ENCODE measurements around the gene PKNOX2.

Gene PKNOX2

DNA sequence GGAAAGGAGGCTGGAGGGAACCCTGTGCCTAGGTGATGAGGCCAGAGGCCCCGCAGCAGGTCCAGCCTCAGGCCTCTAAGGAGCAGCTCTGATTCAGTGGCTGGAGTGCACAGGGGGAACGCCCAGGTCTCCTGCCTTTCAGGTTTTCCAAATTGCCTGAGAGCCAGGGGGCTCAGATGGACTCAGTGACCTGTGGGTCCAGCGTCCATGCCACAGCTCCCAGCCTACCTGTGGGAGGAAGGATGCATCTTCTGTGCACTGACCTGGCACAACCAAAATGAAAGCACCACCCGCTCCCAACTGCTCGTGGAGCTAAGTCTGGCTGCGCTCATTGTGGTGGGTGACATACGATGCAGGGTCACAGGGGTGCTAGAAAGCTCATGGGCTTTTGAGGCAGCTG is 248.7 kb downstream of the PKNOX2 start:
- DNase-seq (ENCODE audit: low spot score): no peak

DNA sequence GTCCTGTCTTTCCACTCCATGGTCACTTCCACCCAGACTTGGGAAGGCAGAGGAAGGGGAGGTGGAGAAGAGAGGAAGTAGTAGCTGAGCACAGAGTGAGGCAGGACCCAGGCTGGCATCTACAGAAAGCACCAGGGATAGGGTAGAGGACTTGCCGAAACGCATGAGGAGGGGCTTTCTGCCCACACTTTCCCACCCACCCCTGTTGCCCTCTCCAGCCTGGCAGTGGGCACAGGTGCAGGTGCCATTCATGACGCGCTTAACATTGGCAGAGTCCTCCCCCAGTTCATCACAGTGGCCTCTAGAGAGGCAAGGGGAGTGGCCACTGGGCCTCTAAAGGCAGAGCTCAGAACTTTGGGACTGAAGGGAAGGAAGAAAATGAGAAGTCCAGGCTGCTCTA is 249.6 kb downstream of the PKNOX2 start:
- DNase-seq (ENCODE audit: low spot score): no peak

DNA sequence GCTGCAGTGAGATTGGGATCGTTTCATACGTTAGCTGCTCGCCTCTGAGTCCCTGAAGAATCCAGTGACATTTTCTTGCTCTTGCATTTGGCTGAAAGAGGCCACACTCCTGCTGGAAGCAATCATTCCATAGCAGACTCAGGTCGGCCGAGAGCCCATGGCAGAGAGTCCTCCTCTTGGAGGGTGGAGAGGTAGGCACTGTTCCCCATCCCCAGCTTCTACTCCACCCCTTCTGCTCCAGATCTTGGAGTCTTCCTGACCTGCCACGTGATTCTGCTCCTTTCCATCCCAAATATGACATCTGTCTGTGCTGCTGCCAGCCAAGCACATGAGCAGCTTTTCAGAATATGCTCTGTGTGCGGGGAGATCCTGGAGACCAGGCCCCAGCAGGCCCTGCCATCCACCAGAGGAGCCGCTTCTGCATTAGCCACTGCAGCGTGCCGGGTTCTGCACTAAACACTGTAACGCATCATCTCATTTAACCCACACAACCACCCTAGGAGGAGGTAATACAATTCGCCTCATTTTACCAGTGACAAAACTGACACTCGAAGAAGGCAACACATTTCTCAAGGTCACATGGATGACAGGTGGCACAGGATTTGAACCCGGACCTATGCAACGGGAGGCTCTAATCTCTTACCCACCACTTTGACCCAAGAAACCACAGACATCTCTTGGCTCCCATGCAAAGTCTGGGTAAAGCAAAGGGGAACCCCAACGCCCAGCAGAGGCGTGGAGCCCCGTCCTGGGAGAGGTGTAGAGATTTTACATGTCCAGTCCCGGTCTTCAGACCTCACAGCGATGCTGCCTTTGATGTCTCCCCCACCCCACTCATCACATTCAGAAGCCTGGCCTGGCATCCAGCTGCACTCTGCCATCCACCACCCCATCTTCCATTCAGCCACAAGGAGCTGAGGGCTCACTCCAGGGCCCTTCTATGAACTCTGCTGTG is 252.7 kb downstream of the PKNOX2 start:
- DNase-seq (ENCODE audit: low spot score): no peak

DNA sequence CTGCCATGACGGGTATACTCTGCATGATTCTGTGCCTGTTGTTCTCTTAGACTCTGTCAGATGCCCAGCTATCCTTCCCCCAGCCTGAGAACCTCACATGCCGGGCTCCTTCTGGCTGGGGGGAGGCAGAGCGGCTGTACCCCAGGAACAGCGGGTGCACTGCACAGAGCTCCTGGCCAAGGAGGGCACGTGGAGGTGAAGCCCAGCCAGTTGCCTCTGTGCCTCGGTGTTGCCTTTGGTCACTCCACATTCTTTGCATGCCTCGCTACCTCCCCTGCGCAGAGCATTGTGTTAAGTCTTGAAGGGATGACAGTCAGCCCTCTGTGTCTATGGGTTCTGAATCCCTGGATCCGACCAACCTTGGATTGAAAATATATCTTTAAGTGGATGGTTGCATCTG is 253.8 kb downstream of the PKNOX2 start:
- DNase-seq (ENCODE audit: low spot score): no peak

DNA sequence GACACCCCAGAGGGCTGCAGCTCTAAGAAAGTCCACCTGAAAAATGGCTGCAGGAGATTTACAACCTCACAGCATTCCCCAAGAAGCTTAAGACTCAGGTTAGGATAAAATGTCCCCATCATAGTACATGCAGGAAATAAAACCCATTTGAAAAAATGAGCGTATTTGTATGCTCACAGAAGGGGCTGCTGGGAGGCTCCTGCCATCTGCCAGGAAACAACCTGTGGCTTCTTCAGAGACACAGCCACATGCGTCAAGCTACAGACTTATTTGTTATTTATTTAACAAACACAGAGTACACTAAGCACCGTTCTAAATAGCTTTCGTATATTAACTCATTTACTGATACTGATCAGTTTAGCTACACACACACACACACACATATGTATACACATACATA is 258.1 kb downstream of the PKNOX2 start:
- DNase-seq (ENCODE audit: low spot score): no peak

DNA sequence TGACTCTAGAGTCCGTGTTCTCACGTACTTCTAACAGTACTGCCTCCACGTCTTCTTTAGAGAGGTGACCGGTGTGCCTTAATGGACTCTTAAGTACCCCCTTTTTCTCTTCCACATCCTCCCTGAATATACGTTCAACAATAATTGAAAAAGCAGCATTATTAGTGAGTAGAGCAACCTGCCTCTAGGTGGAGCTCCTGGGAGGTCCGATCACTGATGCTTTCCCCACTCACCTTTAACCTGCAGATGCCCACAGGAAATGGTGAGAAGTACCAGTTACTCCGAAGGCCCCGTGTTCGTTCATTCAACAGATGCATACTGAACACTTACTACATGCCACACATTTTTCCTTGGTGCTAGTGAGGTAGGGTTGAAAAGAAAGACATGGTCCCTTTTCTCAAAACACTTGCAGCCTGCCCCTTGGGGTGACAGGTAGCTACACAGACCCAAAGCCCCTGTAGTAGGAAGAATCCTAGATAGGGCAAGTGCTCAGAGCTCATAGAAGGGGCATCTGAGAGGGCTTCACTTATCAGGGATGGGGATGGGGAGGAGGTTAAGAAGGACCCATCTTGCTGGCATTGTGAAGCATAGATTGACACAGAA is 258.8 kb downstream of the PKNOX2 start:
- no peak for DNase-seq (ENCODE audit: low spot score)

DNA sequence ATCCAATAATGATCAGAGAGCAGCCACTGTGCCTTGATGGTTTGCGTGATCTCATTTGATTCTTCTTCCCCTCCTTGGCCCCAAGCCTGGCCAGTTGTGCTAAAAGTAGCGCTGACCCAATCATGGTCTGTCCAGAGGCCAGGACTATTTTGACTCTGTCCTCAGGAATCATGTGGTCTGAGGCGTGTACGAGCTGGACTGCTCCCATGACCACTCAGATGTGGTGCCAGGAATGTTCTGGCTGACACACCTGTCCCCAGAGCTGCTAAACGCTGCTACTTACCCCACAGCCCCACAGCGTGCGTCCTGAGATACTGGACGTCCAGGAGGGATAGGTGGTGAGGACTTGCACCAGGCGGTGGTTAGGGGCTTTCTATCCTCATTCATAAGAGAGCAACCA is 261.1 kb downstream of the PKNOX2 start:
- DNase-seq (ENCODE audit: low spot score): peak; percentile 67

DNA sequence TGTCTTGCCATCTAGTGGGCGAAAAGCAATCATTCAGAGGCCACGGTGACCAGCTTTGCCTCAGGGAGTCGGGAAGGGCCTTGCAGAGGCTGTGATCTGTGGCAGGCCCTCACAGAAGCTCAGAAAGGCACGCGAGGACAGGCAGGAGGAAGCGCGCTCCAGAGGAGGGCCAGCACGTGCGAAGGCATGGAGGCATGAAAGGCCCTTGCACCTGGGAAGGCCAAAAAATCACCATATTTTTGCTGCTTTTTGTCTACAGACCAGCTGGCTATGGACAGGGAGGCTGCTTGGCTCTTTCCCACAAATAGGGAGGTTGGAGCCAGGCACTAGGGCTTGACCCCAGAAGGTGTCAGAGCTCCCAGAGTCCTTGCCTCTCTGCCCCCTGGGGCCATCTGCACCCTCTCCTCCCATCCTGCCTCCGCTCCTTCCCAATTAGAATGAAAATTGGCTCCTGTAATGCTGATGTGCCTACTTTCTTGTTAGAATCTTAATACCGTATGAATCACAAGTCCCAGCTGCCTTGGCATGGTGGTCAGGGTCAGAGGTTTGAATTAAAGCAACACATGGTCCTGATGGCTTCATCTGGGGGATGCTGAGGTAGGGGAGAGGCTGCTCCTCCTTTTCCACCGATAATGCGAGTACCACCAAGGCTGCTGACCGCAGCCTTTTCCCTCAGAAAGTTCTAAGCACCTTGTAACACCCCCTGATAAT is 262.4 kb downstream of the PKNOX2 start:
- no peak for DNase-seq (ENCODE audit: low spot score)

DNA sequence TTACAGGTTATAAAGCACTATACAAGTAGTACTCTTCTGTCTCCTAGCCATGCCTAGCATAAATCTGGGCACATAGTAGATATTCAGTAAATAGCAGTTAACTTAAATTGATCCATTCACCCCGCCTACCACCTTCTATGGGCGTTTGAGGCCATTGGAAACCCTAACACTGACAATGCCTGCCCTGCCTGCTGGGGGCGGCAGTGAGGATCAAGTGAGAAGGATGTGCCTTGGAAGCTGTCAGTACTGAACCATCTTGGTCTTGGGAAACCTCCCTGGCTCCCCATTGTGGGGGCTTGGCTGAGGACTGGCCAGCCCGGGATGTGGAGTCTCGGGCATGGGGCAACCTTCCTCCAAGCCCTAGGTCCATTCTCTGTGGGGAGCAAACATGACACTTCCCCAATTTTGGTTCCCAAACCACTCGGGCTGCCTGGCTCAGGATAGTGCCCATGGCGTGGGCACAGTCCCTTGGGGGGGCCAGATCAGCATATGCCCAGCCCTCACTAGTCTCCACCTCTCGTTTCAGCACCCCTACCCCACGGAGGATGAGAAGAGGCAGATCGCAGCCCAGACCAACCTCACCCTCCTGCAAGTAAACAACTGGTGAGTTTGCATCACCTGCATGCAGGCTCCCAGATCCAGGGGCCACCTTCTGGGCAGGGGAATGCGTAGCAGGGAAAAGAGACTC is 264.1 kb downstream of the PKNOX2 start:
- DNase-seq (ENCODE audit: low spot score): no peak

DNA sequence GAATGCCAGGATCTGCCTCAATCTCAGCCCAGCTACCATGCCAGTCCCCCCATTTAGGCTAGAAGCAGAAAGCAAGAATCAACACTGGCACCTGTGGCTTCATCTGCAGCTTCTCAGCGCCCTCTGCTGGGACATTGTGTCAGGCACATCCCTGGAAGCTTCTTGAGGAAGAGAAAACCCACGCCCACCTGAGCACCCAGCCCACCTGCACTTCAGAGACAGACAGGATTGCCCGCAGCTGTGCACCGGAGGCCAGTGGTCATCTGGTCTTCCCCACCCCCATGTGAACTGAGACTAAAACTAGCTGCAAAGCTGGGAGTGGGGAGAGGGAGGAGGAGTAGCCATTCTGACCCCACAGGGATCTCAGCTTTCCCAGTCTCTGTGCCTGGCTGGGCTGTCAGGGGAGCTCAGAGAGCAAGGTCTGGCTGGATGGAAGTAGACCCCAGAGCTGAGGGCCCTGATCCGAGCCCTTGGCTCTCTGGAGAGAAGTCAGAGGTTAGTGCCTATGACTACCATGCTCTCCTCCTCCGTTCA is 264.7 kb downstream of the PKNOX2 start:
- DNase-seq (ENCODE audit: low spot score): peak; percentile 70

DNA sequence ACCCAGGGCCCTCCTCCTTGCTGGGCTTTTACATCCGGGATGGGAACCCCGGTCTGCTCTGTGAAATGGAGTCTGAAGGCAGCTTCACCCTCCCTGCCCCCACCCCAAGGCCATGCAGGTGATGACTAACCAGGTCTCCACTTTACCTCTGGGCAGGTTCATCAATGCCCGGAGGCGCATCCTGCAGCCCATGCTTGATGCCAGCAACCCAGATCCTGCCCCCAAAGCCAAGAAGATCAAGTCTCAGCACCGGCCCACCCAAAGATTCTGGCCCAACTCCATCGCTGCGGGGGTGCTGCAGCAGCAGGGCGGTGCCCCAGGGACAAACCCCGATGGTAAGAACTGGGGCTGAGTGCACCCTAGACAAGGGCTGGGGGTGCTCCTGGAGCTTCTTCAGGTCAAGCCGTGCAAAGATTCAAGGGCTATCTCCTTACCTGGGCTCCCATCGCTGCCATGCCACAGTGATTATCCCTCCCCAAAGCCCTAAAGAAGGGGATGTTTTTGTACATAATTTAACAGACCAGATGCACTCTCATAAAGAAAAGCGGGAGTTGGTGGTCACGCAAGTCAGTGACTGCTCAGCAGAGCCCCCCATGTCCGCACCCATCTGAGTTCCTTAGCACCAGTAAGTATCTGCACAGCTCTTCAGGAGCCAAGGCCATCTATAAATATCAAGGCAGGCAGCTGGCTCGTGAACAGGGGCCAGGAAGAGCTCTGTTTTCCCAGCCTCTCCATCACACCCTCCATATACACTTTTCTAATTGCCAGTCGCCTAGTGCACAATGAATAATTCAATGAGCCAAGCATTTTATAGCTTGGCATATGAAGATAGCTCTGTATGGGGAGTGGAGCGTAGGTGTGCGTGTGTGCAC is 265.5 kb downstream of the PKNOX2 start:
- no peak for DNase-seq (ENCODE audit: low spot score)

DNA sequence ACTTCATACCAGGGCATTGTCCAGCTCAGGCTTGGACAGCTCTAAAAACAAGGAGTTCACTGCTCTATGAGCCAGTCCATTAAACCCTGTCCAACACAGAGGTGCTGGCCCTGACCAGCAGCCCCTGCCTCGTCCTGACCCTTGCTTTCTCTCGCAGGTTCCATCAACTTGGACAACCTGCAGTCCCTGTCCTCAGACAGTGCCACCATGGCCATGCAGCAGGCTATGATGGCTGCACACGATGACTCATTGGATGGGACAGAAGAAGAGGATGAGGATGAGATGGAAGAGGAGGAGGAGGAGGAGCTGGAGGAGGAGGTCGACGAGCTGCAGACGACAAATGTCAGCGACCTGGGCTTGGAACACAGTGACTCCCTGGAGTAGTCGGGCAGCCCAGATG is 266.5 kb downstream of the PKNOX2 start:
- no peak for DNase-seq (ENCODE audit: low spot score)

DNA sequence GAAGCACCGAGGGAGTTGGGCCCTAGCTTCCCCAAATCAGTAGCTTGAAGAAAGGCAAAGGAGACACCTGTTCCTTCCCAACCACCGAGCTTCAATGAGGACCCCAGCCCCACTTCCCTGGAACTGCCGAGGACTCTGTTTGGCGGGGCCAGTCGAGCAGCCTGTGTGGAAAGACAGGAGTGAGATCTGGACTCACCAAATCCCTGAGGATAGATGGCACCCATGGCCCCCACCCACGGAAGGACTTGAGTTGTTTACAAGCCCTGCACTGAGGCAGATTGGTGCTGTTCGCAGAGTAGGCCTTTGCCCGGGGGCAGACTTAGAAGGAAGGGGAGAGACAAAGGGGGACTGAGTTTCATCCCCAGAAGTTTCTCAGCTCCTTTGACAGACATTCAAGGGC is 266.9 kb downstream of the PKNOX2 start:
- DNase-seq (ENCODE audit: low spot score): no peak

DNA sequence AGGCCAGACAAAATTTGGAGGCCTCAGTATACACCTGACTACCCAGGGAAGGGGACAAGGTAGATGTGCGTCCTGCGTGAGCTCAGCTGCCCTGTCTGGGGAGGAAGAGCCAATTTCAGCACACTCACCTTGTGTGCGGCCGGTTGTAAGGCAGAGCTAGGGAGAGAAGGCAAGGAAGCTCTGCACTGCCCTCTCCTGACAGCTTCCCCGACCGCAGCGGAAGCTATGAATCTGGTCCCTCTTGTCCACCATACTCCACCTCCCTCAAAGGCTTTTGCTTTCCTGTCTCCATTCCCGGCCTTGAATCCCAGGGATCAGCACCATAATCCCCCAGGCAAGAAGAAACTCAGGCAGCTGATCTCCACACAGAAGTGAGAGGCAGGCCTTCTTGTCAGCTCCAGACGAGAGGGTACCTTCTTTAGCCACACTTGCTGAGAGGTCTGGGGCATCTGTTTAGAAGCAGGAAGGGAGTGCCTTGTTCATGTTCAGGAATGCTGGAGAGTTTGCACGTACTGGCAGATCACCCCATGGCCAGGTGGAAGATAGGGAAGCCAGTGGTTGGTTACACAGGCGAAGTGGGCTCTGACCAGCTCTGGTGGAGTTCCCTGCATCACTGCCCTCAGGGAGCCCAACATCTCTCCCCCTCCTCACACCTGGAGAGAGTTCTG is 269.0 kb downstream of the PKNOX2 start:
- peak; percentile 86 for DNase-seq (ENCODE audit: low spot score)

DNA sequence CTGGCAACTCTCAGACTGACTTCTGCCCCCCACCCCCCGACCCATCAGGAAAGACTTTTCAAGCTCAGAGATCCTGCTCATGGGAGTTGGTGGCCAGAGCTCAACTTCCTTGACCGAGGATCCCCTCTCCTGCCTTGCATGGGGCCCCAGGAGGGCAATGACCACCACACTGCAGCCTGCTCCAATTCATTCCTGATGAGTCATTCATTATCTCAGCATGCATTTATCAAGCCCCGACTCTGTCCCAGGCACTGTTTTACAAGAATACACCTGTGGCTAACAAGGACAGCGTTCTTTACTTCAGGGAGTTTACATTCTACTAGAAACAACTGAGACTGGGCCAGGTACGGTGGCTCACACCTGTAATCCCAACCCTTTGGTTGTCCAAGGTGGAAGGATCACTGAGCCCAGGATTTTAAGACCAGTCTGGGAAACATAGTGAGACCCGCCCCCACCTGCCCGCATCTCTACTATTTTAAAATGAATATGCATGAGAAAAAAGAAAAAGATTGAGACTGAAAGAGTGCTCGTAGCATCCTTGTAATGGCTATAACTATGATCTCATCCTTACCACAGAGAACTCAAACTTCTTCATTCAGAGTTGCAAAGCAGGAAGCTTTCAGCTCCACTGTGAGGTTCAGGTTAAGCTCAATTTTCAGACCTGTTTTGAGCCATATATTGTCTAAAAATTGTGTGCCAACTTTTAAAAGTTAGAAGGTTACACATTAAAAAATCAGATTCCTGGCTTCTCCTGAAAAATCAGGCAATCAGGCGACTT is 271.1 kb downstream of the PKNOX2 start:
- no peak for DNase-seq (ENCODE audit: low spot score)

DNA sequence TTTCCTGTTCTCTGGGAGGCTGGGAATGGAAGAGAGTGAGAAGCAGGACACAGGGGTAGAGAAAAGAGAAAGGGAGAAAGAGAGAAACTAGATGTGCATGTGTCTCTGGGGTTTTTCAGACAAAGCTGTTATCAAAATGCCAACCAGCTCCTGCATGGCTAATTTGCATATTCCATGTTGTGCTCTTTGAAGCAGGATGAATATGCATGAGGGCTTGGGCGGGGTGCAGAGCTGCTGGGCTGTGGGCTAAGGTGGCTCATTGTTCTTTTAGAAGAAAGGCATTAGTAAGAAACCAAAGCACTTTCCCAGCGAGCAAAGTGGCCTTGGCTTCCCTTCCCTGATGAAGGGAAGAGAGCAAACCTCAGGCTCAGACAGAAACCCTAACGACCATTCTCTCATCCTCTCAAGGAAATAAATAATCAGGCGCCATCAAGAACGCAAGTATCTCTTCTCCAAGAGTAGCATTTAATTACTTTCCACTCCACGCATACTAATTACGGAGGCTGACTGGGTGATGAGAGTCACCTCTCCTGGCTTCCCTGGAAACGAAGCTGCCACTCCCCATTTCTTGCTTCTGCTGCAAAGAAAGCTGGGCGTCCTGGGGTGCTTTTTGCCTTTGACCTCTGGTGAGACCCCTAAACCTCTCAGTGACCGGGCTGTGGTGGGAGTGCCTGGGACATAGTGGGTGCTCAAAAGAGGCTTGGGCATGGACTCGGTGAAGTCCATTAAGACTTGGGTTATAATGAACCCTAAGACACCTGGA is 277.3 kb downstream of the PKNOX2 start:
- DNase-seq (ENCODE audit: low spot score): no peak

DNA sequence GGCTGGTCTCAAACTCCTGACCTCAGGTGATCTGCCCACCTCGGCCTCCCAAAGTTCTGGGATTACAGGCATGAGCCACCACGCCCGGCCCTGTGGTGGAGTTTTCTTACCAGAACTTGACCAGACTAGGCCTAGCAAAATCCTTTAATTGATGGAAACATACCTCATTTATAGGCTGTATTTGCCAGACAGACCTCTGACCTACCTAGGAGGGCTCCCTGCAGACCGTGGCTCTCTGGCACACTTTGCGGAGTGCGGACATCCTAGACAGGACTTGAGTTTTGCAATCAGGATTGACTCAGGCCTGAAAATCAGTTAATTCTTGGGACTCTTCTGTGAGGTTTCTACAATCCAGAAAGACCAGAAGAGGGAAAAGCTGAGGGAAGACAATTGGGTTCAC is 278.4 kb downstream of the PKNOX2 start:
- no peak for DNase-seq (ENCODE audit: low spot score)

DNA sequence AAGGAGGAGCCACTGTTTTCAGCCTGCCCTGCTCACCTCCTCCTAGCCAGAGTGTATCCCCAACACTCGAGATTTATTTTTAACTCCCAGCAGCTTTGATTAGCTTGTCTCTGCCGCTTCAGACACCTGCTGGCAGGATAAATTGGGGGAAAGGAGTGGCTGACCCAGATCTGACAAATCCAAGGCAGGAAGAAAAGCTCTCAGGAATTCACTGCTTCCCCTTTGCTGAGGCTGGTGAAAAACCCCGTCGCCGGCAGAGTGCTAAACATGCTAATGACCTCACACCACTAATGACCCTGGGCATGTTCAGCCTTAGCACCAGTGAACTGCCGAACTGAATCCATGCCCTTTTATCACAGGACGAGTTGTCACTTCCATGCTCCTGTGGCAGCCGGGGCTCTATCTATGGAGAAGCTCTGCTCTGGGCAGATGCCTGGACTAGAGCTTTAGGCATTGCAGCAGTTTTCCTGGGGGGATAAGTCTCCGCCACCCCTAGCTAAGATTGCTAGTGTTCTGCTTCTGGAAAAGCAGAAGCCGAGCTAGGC is 279.3 kb downstream of the PKNOX2 start:
- no peak for DNase-seq (ENCODE audit: low spot score)

DNA sequence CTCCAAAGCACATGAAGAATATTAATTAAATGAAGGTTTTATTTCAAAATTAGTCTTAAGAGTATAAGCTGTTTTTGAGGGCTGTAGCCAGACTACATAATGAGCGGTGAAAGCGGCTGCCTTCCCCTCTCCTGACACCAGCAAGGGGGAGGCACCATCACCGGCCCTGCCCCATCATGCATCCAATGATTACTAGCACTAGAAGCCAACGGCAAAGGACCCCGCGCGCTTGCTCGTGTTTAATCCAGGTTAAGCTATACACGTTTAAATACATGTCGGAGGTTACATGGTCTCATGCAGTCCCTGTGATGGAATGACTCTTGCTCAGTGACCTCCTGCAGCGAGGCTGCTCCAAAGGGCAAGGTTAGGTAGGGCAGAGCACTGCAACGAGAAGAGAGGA is 281.2 kb downstream of the PKNOX2 start:
- DNase-seq (ENCODE audit: low spot score): no peak

Measured in AG20443 (cell line).